Stimulated activated CD4-positive, alpha-beta T cell treated with anti-CD3 and anti-CD28 coated beads, Interleukin-2, amount 100 ng/mL, for 48 hours (primary cell): ENCODE results near the gene RPS6KA1.
"Not testable (repeated sequence)": the region's sequence is repeated elsewhere in the genome, so short reads cannot be mapped to it uniquely, and the experiment has no call there.

ENCODE experiments used
- DNase-seq, 2 donors: peaks; one replicate each; pipeline ENCODE4 v3.0.0-alpha.2; 2020

Gene RPS6KA1

DNA sequence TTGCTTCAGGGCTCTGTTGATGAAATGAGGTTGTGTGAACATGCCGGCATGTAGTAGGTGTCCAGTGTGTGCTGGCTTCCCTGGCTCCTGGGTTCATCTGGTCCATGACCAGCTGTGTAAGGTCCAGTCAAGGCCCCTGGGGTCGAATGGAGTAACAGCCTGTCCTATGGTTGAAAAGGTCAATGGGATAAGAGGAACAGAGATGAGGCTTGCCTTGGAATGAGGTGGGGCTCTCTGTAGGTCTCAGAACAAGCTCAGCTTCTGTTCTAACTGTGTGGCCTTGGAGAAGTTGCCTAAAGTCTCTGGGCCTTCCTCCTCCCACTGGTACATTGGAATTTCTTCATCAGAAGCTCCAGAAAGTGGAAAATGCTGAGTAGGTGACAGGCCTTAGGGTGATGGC lies 26.6 kb downstream of the RPS6KA1 start:
- DNase-seq, result no peak

DNA sequence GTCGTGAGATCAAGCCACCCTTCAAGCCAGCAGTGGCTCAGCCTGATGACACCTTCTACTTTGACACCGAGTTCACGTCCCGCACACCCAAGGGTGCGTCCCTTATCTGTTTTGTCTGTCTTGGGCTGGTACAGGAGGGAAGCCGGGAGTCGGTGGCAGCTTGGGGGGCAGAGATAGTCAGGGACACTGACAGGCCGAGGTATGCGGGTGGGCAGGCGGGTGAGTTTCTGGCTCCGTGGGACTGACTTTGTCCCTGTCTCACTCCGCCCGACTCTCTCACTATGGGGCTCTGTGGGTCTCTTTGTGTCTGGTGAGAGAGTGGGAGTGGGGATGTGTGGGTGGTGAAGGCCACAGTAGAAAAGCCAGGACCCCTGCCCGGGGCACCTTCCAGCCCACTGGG lies 27.4 kb downstream of the RPS6KA1 start:
- no peak for DNase-seq

DNA sequence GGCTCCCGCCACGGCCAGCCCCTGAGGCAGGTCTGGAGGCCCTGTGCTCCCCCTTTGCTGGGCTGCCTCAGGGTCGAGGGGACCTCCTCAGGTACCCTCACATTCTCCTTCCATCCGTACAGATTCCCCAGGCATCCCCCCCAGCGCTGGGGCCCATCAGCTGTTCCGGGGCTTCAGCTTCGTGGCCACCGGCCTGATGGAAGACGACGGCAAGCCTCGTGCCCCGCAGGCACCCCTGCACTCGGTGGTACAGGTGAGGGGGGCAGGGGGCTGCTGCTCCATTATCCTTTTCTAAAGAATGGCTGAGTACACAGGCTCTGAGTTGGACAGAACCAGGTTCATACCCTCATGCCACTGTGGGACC lies 29.1 kb downstream of the RPS6KA1 start:
- no peak for DNase-seq

DNA sequence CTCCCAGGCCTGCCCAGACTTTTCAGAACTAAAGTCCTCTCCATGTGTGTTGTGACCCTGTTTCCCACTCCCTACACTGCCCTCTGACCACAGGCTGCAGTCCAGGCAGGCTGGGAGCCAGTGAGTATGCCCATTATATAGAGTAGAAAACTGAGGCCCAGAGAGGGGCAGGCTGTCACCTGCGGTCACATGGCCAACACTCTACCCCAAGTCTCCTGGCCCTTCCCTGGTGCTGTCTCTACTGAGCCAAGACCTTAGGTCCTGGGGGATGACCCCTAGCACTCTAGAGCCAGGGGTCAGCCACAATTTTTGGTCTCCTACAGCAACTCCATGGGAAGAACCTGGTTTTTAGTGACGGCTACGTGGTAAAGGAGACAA lies 30.8 kb downstream of the RPS6KA1 start:
- no peak for DNase-seq

DNA sequence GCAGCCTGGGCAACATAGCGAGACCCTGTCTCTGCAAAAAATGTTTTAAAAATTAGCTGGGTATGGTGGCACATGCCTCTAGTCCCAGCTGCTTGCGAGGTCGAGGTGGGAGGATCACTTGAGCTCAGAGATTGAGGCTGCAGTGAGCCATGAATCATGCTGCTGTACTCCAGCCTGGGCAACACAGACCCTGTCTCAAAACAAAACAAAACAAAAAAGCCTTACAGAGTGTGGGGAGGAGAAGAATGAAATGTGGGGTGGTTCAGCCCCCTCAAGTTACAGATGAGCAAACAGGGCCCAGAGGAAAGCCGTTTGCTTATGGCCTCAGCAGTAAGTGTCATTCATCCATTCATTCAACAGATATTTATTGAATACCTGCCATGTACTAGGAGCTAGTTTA lies 40.7 kb downstream of the RPS6KA1 start:
- no peak for DNase-seq

DNA sequence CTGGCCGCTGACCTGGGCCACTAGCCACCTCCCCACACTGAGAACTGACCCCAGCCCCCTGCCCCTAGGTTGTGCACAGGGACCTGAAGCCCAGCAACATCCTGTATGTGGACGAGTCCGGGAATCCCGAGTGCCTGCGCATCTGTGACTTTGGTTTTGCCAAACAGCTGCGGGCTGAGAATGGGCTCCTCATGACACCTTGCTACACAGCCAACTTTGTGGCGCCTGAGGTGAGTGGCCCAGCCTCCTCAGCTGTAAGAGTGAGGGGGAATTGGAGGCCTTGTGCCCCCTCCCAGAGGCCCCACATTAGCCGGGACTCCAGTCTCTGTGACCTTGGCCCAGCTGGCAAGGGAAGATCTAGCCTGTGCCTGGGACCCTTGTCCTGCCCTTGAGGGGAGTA lies 41.8 kb downstream of the RPS6KA1 start:
- DNase-seq, result no peak

DNA sequence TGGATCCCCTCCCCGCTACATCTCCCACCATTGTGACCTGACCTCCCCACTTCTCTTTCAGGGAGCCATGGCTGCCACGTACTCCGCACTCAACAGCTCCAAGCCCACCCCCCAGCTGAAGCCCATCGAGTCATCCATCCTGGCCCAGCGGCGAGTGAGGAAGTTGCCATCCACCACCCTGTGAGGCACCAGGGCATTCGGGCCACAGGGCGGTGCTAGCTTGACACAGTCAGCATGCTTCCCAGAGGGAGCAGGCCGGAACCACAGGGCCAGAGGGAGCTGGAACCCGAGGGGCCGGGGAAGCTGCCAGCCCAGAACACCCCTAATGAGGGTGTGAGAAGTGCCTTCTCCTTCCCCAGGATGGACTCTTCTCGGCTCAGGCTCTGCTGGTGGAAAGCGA lies 44.5 kb downstream of the RPS6KA1 start:
- no peak for DNase-seq

DNA sequence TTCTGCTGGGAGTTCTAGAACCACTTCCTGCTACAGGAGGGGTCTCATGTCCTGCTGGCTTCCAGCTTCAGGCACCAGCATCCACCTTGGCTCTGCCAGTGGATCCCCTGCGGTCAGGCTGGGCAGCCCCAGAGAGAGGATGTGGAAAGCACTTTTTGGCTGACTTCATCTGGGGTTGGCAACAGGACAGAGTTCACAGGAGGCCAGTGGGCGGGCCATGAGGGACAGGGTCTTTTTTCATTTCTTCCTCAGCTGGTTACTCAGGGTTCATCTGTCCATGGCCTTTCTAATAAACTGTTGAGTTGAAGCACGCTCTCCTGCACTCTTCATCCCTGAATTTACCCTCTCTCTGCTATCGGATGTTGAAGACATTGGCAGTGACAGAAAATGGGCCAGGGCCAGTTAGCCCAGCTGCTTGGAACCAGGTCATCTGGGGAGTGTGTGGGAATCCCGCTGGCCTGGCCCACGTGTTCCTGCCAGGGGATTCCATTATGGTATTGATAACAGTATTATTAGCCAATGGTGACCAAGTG lies 45.2 kb downstream of the RPS6KA1 start:
- no peak for DNase-seq

DNA sequence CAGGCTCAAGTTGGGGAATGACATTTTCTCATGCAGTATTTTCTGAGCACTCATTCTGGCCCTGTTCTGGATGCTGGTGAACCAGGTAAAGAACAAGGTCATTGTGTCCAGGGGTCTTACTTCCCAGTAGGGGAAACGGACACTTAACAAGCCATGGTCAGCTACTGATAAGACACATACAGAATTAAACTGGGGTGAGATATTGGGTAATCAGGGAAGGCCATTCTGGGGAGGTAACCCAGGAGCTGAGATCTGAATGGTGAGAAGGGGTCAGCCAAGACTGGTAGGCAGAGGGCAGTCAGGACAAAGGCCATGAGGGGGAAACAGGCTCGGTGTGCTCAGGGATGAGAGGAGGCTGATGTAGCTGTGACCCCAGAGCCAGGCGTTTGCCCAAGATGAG lies 45.8 kb downstream of the RPS6KA1 start:
- DNase-seq, result no peak

DNA sequence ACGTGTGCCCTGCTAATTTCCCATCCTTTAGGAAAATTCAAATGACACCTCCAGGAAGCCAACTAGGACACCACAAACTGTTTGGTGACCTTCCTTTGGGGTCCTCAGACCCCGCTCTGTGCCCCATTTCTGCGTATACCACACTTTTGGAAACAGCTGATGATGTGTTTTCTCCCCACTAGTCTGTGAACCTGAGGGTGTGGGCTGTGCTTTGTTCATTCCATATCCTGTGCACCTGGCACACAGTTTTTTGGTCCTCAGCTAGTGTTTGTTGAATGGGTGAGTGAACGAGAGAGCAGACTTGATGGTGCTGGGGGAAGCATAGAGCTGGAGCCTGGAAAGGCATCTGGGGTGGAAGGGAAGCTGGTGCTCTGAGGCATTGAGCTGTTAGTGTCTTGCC lies 48.6 kb downstream of the RPS6KA1 start:
- DNase-seq, result no peak

DNA sequence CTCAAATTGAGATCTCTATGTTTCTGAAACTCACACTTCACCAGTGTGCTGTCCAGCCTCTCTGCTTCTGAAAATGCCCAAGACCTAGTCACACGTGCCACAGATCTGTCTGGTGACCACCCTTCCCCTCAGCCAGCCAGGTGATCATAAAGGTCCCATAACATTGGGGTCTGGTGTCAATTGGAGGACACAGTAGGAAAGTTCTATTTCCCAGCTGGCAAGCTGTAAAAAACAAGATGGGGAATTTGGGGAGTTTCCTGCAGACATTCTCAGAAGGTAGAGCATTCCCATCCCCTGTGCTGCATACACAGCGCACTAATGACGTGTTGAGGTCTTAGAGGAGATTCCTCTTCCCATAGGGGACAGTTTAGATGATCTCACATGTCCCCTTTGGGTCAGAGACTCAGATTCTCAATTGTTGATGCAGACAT lies 50.1 kb downstream of the RPS6KA1 start:
- DNase-seq, result no peak

DNA sequence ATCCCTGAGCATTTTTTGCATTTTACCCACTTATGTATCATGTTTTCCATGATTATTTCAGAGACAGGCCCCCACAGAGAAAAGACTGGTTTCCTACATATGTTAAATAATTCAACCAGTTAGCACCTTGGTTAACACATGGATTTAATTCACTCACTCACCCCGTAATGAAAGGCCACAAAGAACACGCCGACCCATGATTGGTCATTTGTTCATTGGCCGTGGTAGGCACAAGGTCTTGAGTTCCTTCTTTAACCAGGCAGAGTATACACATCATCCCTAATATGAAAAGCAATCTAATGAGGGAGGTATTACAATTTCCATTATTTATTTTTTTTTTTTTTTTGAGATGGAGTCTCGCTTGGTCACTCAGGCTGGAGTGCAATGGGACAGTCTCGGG lies 50.6 kb downstream of the RPS6KA1 start:
- no peak for DNase-seq

DNA sequence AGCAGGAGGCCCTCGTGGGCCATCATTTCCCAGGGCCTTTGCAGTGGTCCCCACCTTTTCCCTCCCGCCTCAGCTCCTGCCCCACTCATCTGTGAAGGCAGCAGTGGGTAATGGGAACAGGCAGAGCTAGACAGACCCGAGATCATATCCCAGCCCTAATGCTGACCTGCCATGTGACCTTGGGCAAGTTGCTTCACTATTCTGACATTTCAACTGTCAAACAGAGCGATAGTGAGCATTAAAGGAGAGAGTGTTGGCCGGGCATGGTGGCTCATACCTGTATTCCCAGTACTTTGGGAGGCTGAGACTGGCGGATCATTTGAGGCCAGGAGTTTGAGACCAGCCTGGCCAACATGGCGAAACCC lies 51.7 kb downstream of the RPS6KA1 start:
- DNase-seq, result peak in 1 of 2 donors; percentile 12

DNA sequence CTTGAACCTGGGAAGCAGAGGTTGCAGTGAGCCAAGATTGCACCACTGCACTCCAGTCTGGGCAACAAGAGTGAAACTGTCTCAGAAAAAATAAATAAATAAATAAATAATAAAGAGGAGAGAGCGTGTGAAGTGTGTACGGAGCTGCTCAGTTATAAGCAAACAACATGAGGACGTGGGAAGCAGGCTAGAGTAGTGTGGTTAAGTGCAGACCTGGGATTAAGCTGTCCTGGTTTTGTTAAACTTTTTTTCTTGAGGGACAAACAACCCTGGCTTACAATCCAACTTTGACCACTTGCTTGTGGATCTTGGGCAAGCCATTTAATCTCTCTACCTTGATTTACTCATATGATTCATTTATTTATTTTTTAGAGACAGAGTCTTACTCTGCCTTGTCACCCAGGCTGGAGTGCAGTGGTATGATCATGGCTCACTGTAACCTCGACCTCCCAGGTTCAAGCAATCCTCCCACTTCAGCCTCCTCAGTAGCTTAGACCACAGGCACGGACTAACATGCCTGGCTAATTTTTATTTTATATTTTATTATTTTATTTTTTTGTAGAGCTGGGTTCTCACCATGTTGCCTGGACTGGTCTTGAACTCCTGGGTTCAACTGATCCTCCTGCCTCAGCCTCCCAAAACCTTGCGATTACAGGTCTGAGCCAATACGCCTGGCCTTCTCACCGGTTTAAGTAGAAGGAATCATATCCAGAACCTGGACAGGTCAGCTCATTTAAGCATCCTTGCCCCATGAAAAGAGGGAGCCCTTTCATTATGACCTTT lies 52.7 kb downstream of the RPS6KA1 start:
- no peak for DNase-seq

DNA sequence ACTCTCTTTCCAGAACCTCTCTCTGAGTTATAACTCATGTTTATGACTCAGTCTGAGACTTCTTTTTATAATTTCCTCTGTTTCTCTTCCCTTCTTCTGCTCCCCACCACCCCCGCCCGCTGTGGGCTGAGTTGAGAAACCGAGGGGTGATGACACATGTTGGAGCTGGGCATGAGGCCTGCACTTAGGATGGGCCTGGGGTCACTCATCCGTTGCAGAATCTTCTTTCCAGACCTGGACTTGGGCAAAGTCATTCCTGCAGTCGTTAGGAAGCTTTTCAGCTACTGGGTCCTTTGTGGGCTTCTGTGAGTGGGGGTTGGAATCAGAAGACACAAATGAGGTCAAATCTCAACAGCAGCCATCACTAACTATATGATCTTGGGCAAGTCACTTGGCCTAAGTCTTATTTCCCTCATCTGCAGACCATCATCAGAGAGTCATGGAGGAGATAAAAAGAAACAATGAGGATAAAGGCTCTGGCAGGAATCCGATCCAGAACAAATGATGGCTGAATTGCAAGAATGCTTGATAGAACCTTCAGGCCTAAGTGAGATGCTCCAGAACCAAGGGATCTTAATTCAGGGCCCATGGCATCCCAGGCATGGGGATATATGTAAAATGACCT lies 53.4 kb downstream of the RPS6KA1 start:
- peak; percentile 73 for DNase-seq

DNA sequence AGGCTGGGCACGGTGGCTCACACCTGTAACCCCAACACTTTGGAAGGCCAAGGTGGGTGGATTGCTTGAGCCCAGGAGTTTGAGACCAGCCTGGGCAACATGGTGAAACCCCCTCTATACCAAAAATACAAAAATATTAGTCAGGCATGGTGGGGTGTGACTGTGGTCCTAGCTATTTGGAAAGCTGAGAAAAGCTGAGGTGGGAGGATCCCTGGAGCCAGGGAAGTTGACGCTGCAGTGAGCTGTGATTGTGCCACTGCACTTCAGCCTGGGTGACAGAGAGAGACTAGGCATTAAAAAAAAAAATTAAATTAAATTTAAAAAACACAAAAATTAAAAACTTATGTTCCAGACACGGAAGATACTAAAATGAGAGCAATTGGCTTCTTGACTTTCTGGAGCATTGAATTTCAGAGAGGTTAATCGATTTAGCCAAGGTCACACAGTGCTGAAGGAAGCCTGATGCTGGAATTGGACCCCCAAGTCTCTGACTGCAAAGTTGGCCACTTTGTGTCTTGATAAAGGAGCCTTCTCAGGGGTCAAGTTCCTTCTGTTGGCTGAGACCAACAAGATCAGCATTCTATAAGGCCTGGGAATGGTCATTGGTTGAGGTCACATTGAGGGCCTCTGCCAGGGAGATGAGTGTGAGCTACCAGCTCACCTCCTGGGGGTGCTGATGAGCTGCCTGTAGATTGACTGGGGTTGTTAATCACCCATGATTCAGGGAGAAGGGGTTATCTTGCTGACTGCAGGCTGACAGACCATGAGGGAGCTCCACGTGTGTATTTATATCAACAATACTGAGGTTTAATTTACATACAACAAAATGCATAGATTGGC lies 54.3 kb downstream of the RPS6KA1 start:
- DNase-seq, result peak; percentile 37 to 53

DNA sequence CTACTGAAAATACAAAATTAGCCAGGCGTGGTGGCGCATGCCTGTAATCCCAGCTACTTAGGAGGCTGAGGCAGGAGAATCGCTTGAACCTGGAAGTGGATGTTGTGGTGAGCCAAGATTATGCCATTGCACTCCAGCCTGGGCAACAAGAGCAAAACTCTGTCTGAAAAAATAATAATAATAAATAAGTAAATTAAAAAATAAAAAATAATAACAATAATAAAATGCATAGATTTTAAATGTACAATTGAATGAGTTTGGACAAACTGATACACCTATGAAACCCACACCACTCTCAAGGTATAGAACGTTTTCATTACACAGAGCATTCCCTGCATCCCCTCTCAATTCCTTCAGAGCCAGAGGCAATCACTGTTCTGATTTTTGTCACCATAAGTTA lies 55.0 kb downstream of the RPS6KA1 start:
- not testable (repeated sequence) for DNase-seq

DNA sequence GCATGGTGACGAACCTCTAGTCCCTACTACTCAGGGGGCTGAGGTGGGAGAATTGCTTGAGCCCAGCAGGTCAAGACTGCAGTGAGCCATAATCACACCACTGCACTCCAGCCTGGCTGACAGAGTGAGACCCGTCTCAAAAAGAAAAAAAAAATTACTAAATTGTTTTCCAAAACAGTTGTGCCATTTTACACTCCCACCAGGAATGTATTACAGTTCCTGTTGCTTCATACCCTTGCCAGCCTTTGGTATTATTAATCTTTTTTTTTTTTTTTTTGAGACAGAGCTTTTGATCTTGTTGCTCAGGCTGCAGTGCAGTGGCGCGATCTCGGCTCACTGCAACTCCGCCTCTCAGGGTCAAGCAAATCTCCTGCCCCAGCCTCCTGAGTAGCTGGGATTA lies 55.9 kb downstream of the RPS6KA1 start:
- no peak for DNase-seq

DNA sequence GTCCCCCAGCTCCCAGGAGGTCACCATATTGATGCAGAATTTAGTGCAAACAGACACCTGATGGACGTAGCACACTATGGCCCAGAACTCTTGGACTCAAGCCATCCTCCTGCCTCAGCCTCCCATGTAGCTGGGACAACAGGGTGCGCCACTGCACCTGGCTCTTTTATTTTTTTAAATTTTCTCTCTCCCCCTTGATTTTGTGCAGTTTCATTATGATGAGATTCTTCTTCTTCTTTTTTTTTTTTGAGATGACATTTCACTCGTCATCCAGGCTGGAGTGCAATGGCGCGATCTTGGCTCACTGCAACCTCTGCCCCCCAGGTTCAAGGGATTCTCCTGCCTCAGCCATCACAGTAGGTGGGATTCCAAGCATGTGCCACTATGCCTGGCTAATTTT lies 63.8 kb downstream of the RPS6KA1 start:
- DNase-seq, result no peak

DNA sequence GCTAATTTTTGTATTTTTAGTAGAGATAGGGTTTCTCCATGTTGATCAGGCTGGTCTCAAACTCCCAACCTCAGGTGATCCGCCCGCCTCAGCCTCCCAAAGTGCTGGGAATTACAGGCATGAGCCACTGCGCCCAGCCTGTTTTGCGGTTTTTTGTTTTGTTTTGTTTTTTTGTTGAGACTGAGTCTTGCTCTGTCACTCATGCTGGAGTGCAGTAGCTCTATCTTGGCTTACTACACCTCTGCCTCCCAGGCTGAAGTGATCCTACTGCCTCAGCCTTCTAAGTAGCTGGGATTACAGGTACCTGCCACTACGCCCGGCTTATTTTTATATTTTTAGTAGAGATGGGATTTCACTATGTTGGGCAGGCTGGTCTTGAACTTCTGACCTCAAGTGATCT lies 65.0 kb downstream of the RPS6KA1 start:
- not testable (repeated sequence) for DNase-seq

DNA sequence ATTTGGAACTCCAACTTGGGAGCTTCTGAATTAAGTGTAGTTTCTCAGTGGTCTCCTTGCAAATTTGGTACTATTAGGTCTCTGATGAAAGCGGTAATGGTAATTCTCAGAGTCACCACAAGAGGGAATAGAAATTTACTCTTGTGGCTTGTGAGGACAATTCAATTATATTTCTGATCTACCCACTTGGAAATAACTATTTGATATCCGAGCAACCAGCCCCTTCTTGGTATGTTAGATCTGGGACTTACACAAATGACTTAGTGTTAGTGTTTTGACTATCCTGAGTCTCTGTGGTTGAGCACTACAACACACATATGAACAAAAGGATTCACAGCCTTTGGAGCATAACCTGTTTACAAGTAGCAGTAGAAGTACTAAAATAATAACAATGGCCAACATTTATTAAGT lies 68.1 kb downstream of the RPS6KA1 start:
- no peak for DNase-seq

DNA sequence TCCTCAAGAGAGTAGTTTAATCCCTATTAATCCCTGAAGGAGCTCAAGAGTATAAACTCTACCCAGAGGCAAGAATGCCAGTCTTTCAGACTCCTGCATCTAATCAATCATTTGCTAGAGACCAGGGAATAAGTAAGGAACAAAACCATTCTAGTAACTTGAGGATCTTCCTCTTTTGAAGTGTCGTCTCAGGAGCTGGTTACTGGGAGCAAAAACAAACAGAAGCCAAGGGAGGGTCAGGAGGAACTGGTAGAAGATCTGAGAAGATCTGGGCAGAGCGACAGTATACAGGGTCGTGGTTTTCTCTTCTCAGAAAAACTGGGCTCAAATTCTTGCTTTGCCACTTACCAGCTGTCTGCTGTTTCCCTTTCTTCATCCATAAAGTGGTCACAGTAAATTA lies 69.3 kb downstream of the RPS6KA1 start:
- no peak for DNase-seq

DNA sequence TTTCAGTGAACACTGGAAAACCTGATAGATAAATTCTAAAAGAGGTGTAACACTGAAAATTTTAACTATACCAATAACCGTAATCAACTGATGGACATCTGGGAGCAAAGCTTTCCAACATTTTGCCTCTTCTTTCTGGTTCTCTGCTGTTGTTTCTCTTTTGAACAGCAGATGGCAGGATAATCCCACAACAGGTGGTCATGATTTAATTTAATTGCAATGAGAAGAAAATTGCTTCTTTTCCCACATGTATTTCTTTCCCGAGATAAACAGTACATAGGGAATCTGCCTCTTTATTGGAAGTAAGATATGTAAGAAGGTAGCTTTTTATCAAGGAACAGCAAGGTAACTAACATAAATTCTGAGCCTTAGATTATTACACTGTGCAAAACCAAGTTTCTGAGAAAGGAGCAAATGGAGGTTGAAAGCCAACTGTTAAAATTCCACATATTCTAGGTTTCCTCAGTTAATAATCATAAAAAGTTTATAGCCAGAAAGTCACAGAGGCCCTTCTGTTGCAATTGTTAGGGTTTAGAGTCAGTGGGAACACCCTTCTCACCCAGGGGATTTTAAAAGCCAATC lies 72.9 kb downstream of the RPS6KA1 start:
- DNase-seq, result peak; percentile 25 to 53
